GM23338 (cell line): ENCODE data around the gene OVCH1. TPM values are rescaled to one million over a fixed set of nuclear protein-coding genes. Genes with fewer than 3 reads are reported as not detected.

Source experiments
- ATAC-seq: fragments of 200-7000 bp; cut with Tn5 transposase; 3 replicates; pipeline ENCODE4 v1.9.1; 2020
- DNase-seq: peaks from one replicate; pipeline ENCODE4 v3.0.0-alpha.2; 2015; ENCODE audit warnings: low spot score
- H2AFZ ChIP-seq: fragments of 200-600 bp; sonication (generic); 2 replicates; pipeline ENCODE4 v1.8.0; 2016; ENCODE audit warnings: antibody characterized with exemption, mild to moderate bottlenecking, moderate library complexity
- H3F3A ChIP-seq: fragments of 200-600 bp; sonication (generic); replicated peaks from 2 replicates; pipeline ENCODE4 v1.8.0; 2017; ENCODE audit warnings: antibody characterized with exemption, mixed run types, low read depth
- H3K27ac ChIP-seq: fragments of 200-600 bp; sonication (generic); 2 replicates; pipeline ENCODE4 v1.6.1; 2016; ENCODE audit warnings: low read depth
- H3K27me3 ChIP-seq: fragments of 200-600 bp; sonication (generic); 2 replicates; pipeline ENCODE4 v1.8.0; 2016; ENCODE audit warnings: mild to moderate bottlenecking, mixed run types, moderate library complexity; ENCODE audit not compliant: insufficient read depth
- H3K36me3 ChIP-seq: fragments of 200-600 bp; sonication (generic); 2 replicates; pipeline ENCODE4 v1.8.0; 2016; ENCODE audit warnings: mild to moderate bottlenecking; ENCODE audit not compliant: insufficient read depth
- H3K4me1 ChIP-seq: fragments of 200-600 bp; sonication (generic); 2 replicates; pipeline ENCODE4 v1.8.0; 2016; ENCODE audit warnings: mild to moderate bottlenecking, moderate library complexity; ENCODE audit not compliant: insufficient read depth
- H3K4me2 ChIP-seq: fragments of 200-600 bp; sonication (generic); 2 replicates; pipeline ENCODE4 v1.7.1; 2017; ENCODE audit warnings: mixed run types
- H3K4me3 ChIP-seq: fragments of 200-600 bp; sonication (generic); 2 replicates; pipeline ENCODE4 v1.6.1; 2016; ENCODE audit warnings: mixed run types
- H3K79me2 ChIP-seq: fragments of 200-600 bp; sonication (generic); replicated peaks from 2 replicates; pipeline ENCODE4 v1.8.0; 2017; ENCODE audit warnings: mild to moderate bottlenecking; ENCODE audit not compliant: insufficient read depth
- H3K9me2 ChIP-seq: fragments of 200-600 bp; sonication (generic); 2 replicates; pipeline ENCODE4 v1.8.0; 2017; ENCODE audit not compliant: insufficient read depth
- H4K20me1 ChIP-seq: fragments of 200-600 bp; sonication (generic); replicated peaks from 2 replicates; pipeline ENCODE4 v1.8.0; 2017; ENCODE audit warnings: mild to moderate bottlenecking; ENCODE audit not compliant: insufficient read depth
- H3K27ac Mint-ChIP-seq: 2 replicates; pipeline ENCODE4 v1.8.0; 2020; ENCODE audit warnings: inconsistent platforms, mild to moderate bottlenecking, moderate library complexity, mixed read lengths
- H3K27me3 Mint-ChIP-seq: 3 replicates; pipeline ENCODE4 v1.8.0; 2022; ENCODE audit warnings: low read depth, mild to moderate bottlenecking, moderate library complexity, mixed read lengths, inconsistent platforms; ENCODE audit not compliant: insufficient read depth, poor library complexity
- H3K36me3 Mint-ChIP-seq: 3 replicates; pipeline ENCODE4 v1.8.0; 2021; ENCODE audit warnings: low read depth, mild to moderate bottlenecking, inconsistent platforms, moderate library complexity, mixed read lengths
- H3K4me1 Mint-ChIP-seq: 3 replicates; pipeline ENCODE4 v1.8.0; 2020; ENCODE audit warnings: mild to moderate bottlenecking, inconsistent platforms, mixed read lengths
- H3K4me3 Mint-ChIP-seq: 3 replicates; pipeline ENCODE4 v1.8.0; 2021; ENCODE audit warnings: moderate library complexity, mild to moderate bottlenecking, inconsistent platforms, mixed read lengths
- H3K9me3 Mint-ChIP-seq: 3 replicates; pipeline ENCODE4 v1.8.0; 2020; ENCODE audit warnings: moderate library complexity, mild to moderate bottlenecking, inconsistent platforms, mixed read lengths
- CREB1 ChIP-seq: fragments of 250-450 bp; sonication (Bioruptor Pico); IDR thresholded peaks from 2 replicates; pipeline ENCODE4 v1.5.0; 2020; ENCODE audit warnings: low read depth, mild to moderate bottlenecking, moderate library complexity
- CTCF ChIP-seq, 2 experiments: fragments of 200-600 bp in 1 of 2; sonication (generic) in 1 of 2; conservative IDR thresholded peaks; 2 replicates each; pipeline versions ENCODE4 v1.5.1 to v1.6.1; 2016 to 2017; ENCODE audit warnings: antibody characterized with exemption in 2 of 2, low read depth in 2 of 2, mild to moderate bottlenecking in 2 of 2, moderate library complexity in 1 of 2
- ETS1 ChIP-seq: IDR thresholded peaks from 2 replicates; pipeline ENCODE4 v1.6.1; 2016; ENCODE audit warnings: antibody characterized with exemption
- EZH2 ChIP-seq: fragments of 200-600 bp; sonication (generic); IDR thresholded peaks from one replicate; pipeline ENCODE4 v1.8.0; 2017; ENCODE audit warnings: antibody characterized with exemption, mild to moderate bottlenecking, low read depth; ENCODE audit not compliant: unreplicated experiment
- EZH2phosphoT487 ChIP-seq: fragments of 200-600 bp; sonication (generic); IDR thresholded peaks from one replicate; pipeline ENCODE4 v1.8.1; 2018; ENCODE audit warnings: antibody characterized with exemption; ENCODE audit not compliant: unreplicated experiment
- JUNB ChIP-seq: IDR thresholded peaks from one replicate; pipeline ENCODE4 v1.6.1; 2016; ENCODE audit warnings: antibody characterized with exemption; ENCODE audit not compliant: unreplicated experiment
- NANOG ChIP-seq: IDR thresholded peaks from 2 replicates; pipeline ENCODE4 v1.6.1; 2016; ENCODE audit warnings: antibody characterized with exemption, borderline replicate concordance
- POLR2AphosphoS5 ChIP-seq: IDR thresholded peaks from 2 replicates; pipeline ENCODE4 v1.6.1; 2016; ENCODE audit warnings: antibody characterized with exemption, low read depth
- REST ChIP-seq: IDR thresholded peaks from one replicate; pipeline ENCODE4 v1.6.1; 2018; ENCODE audit warnings: antibody characterized with exemption; ENCODE audit not compliant: unreplicated experiment
- STAT1 ChIP-seq: IDR thresholded peaks from one replicate; pipeline ENCODE4 v1.6.1; 2016; ENCODE audit warnings: antibody characterized with exemption; ENCODE audit not compliant: unreplicated experiment
- ZNF331 ChIP-seq: fragments of 250-450 bp; sonication (Bioruptor Pico); IDR thresholded peaks from 2 replicates; pipeline ENCODE4 v1.5.0; 2020; ENCODE audit warnings: low read depth, mild to moderate bottlenecking, moderate library complexity
- ZNF462 ChIP-seq: fragments of 250-450 bp; sonication (Bioruptor Pico); IDR thresholded peaks from 2 replicates; pipeline ENCODE4 v1.5.0; 2020; ENCODE audit warnings: mild to moderate bottlenecking, moderate library complexity
- polyA plus RNA-seq: library from polyadenylated mRNA; unstranded; fragments of >200 nt; fragmentation: Nextera tagmentation; extraction: Ambion mirVana; gene quantifications from 2 replicates; pipeline ENCODE4 v1.2.1, GENCODE V29; 2016
- total RNA-seq: library from RNA; depleted of rRNA; stranded (reverse); fragments of >200 nt; shearing (Covaris generic); gene quantifications from 2 replicates; pipeline ENCODE4 v1.2.3, GENCODE V29; 2014

OVCH1 gene
- total and polyA plus RNA-seq, 2 experiments from 2014 or later: not detected

- TF ChIP-seq ZNF462 (CRISPR knock-in tag): peak; percentile 73
These were observed 67.3 kb downstream of the OVCH1 start (continued) for GRCh38 chr12:29429999-29430715.

GRCh38 chr12:29428633-29429032 is 68.9 kb downstream of the OVCH1 start:
- DNase-seq (no peak), ATAC-seq (no peak)
- no peaks in the 10 kb centered on the region for H3K27me3 ChIP-seq
- no peaks in the 10 kb centered on the region for H3K79me2 ChIP-seq
- Mint-ChIP-seq H3K4me1 (peaks cover 4% of the 10 kb centered on the region; the same call in 1 of the 3 replicates), H3K27me3 (no peaks in the 10 kb centered on the region), H3K36me3 (peaks cover 5% of the 10 kb centered on the region; the same call in 2 of the 3 replicates), H3K9me3 (peaks cover 11% of the 10 kb centered on the region), H3K27ac (no peak overlapping the region), H3K4me3 (no peak overlapping the region)
- no peak overlapping the region for H3K4me3 ChIP-seq
- H3K4me1 ChIP-seq: no peaks in the 10 kb centered on the region
- H2AFZ ChIP-seq: no peak overlapping the region
- H3F3A ChIP-seq: no peaks in the 10 kb centered on the region
- 0 out of 2 replicates have a peak, but pooled peaks cover 11% of the 10 kb centered on the region for H3K9me2 ChIP-seq
- H3K27ac ChIP-seq: no peak overlapping the region
- H3K36me3 ChIP-seq: no peaks in the 10 kb centered on the region
- H3K4me2 ChIP-seq: no peak overlapping the region
- H4K20me1 ChIP-seq: no peaks in the 10 kb centered on the region
- TF ChIP-seq EZH2: no peak
- no peak for TF ChIP-seq POLR2AphosphoS5
- no peak for TF ChIP-seq EZH2phosphoT487
- TF ChIP-seq JUNB: no peak
- TF ChIP-seq STAT1: no peak
- no peak for TF ChIP-seq NANOG
- TF ChIP-seq ZNF331: no peak
- TF ChIP-seq CREB1: no peak
- TF ChIP-seq CTCF (conservative IDR thresholded peaks at IDR 0.05; ENCODE audit: low read depth in 2 of 2): no peak
- no peak for TF ChIP-seq ETS1
- no peak for TF ChIP-seq REST
